Endothelial cell (in vitro differentiated cells): ENCODE data around the gene ABHD17C. TPM values are rescaled to one million over a fixed set of nuclear protein-coding genes. Genes with fewer than 3 reads are reported as not detected.

Source experiments
- DNase-seq: peaks from one replicate; pipeline ENCODE4 v3.0.0; 2021; ENCODE audit warnings: low spot score
- H3K27ac Mint-ChIP-seq: one replicate; pipeline ENCODE4 v1.8.0; 2021; ENCODE audit warnings: mixed read lengths, inconsistent platforms; ENCODE audit not compliant: unreplicated experiment
- H3K27me3 Mint-ChIP-seq: one replicate; pipeline ENCODE4 v1.8.0; 2021; ENCODE audit warnings: mild to moderate bottlenecking, moderate library complexity, mixed read lengths, inconsistent platforms; ENCODE audit not compliant: unreplicated experiment
- H3K36me3 Mint-ChIP-seq: one replicate; pipeline ENCODE4 v1.8.0; 2021; ENCODE audit warnings: mild to moderate bottlenecking, low read depth, mixed read lengths, inconsistent platforms; ENCODE audit not compliant: unreplicated experiment
- H3K4me1 Mint-ChIP-seq: one replicate; pipeline ENCODE4 v1.8.0; 2021; ENCODE audit warnings: mild to moderate bottlenecking, mixed read lengths, inconsistent platforms; ENCODE audit not compliant: unreplicated experiment
- H3K4me3 Mint-ChIP-seq: one replicate; pipeline ENCODE4 v1.8.0; 2021; ENCODE audit warnings: mild to moderate bottlenecking, mixed read lengths, inconsistent platforms; ENCODE audit not compliant: unreplicated experiment
- H3K9me3 Mint-ChIP-seq: one replicate; pipeline ENCODE4 v1.8.0; 2021; ENCODE audit warnings: mixed read lengths, inconsistent platforms; ENCODE audit not compliant: unreplicated experiment
- CTCF ChIP-seq: fragments of 200-600 bp; sonication (generic); IDR thresholded peaks from one replicate; pipeline ENCODE4 v1.5.0; 2021; ENCODE audit warnings: antibody characterized with exemption; ENCODE audit not compliant: unreplicated experiment
- total RNA-seq: library from RNA; stranded (reverse); fragmentation: NEBNext Ultra II Directional; extraction: Animal tissue kit (Norgen Biotek cat#: 25700); gene quantifications from one replicate; pipeline ENCODE4 v1.2.1, GENCODE V29; 2021; ENCODE audit not compliant: unreplicated experiment

ABHD17C gene
- total RNA-seq, 1 donor from 2014 or later = 3.3 TPM

- Mint-ChIP-seq H3K36me3 (no peaks in the 10 kb centered on the region), H3K27ac (no peak overlapping the region), H3K4me1 (no peaks in the 10 kb centered on the region), H3K27me3 (no peaks in the 10 kb centered on the region), H3K9me3 (no peaks in the 10 kb centered on the region), H3K4me3 (no peak overlapping the region)
- TF ChIP-seq CTCF = no peak
- DNase-seq = no peak
Observed at GRCh38 chr15:80727196-80727595, 32.1 kb downstream of the ABHD17C start.

GRCh38 chr15:80727596-80727995 lies 32.5 kb downstream of the ABHD17C start:
- no peak overlapping the region for H3K27ac Mint-ChIP-seq
- H3K36me3 Mint-ChIP-seq = no peaks in the 10 kb centered on the region
- no peak for TF ChIP-seq CTCF
- no peaks in the 10 kb centered on the region for H3K27me3 Mint-ChIP-seq
- H3K4me3 Mint-ChIP-seq = no peak overlapping the region
- H3K9me3 Mint-ChIP-seq = no peaks in the 10 kb centered on the region
- DNase-seq = no peak
- no peaks in the 10 kb centered on the region for H3K4me1 Mint-ChIP-seq

GRCh38 chr15:80730387-80730786 lies 35.3 kb downstream of the ABHD17C start:
- no peak overlapping the region for H3K27ac Mint-ChIP-seq
- H3K9me3 Mint-ChIP-seq = no peaks in the 10 kb centered on the region
- no peaks in the 10 kb centered on the region for H3K36me3 Mint-ChIP-seq
- no peaks in the 10 kb centered on the region for H3K27me3 Mint-ChIP-seq
- no peak for TF ChIP-seq CTCF
- no peak overlapping the region for H3K4me3 Mint-ChIP-seq
- no peak for DNase-seq
- no peaks in the 10 kb centered on the region for H3K4me1 Mint-ChIP-seq

GRCh38 chr15:80730926-80731325 lies 35.8 kb downstream of the ABHD17C start:
- no peak for TF ChIP-seq CTCF
- H3K27me3 Mint-ChIP-seq = no peaks in the 10 kb centered on the region
- H3K4me3 Mint-ChIP-seq = no peak overlapping the region
- no peak for DNase-seq
- no peak overlapping the region for H3K27ac Mint-ChIP-seq
- no peaks in the 10 kb centered on the region for H3K4me1 Mint-ChIP-seq
- no peaks in the 10 kb centered on the region for H3K36me3 Mint-ChIP-seq
- no peaks in the 10 kb centered on the region for H3K9me3 Mint-ChIP-seq

GRCh38 chr15:80732167-80732566 lies 37.1 kb downstream of the ABHD17C start:
- no peak for TF ChIP-seq CTCF
- Mint-ChIP-seq H3K36me3 (no peaks in the 10 kb centered on the region), H3K4me1 (peaks cover 4% of the 10 kb centered on the region), H3K9me3 (no peaks in the 10 kb centered on the region), H3K27me3 (no peaks in the 10 kb centered on the region), H3K27ac (no peak overlapping the region), H3K4me3 (no peak overlapping the region)
- no peak for DNase-seq
